Stimulated activated CD8-positive, alpha-beta memory T cell treated with anti-CD3 and anti-CD28 coated beads, Interleukin-15, amount 100 ng/mL, for 48 hours (primary cell): ENCODE data around the gene KLF6.
"Not testable (repeated sequence)": the region's sequence is repeated elsewhere in the genome, so short reads cannot be mapped to it uniquely, and the experiment has no call there.

Source experiments
- DNase-seq, 2 donors: peaks; one replicate each; pipeline ENCODE4 v3.0.0-alpha.2; 2020; ENCODE audit warnings: low read depth in 2 of 2

The KLF6 gene

DNA sequence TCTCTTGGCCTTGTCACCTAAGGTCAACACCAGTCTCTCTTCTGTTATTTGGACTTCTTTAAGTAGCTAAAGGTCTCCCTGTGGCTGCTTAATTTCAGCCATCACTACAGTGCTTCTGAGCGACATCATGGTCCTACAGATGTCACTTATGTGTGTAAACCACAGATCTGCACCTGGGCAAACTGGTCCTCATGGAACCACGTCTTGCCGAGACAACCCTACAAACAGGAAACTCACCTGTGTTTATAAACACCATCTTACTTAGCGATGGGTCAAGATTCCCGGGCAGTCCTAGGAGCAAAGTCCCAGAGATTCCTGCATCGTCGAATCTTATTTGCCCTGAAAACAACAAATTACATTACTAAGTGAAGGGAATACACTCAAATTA, 27.8 kb downstream of the KLF6 start:
- no peak for DNase-seq

- DNase-seq = no peak
These were observed 28.7 kb downstream of the KLF6 start for GRCh38 chr10:3756360-3756740.

DNA sequence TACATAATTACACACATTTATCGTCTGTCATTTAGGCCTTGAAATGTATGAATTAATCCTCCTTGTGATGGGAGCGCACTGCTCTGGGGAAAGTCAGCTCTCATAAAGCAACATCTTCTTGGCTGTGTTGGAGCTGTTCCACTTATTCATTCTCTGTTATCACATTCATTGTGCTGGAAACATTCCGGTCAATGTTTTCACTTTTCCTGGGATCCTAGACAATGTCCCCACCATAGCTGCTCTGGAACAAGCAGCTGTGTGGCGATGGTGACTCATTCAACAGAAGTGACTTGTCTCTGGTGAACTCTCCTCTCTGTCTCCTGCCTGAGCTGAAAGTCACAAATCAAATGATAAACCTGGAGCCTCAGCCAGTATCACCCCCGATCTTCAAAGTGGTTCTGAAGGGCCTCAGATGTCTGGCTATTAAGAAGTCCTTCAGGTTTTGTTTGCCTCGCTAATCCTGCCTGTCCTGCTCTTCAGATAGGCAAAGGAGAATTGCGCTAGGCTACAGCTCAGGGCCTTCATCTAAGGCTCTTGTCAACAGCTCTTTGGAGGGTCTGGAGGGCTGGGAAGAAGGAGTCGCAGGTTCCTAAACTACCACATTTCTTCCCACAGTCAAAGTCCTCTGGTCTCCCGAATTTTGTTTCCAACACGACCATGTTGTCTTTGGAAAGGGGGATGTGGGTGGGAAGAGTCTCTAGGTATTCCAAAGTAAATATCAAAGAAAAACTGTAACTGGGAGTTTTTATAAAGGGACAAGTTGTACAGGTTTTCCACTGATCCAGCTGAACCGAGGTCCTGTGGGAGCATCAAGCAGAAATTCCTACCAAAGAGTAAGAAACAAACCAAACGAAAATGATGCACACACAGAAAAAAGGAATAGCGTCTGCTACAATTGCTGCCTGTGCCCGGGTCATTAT, 29.3 kb downstream of the KLF6 start:
- no peak for DNase-seq

DNA sequence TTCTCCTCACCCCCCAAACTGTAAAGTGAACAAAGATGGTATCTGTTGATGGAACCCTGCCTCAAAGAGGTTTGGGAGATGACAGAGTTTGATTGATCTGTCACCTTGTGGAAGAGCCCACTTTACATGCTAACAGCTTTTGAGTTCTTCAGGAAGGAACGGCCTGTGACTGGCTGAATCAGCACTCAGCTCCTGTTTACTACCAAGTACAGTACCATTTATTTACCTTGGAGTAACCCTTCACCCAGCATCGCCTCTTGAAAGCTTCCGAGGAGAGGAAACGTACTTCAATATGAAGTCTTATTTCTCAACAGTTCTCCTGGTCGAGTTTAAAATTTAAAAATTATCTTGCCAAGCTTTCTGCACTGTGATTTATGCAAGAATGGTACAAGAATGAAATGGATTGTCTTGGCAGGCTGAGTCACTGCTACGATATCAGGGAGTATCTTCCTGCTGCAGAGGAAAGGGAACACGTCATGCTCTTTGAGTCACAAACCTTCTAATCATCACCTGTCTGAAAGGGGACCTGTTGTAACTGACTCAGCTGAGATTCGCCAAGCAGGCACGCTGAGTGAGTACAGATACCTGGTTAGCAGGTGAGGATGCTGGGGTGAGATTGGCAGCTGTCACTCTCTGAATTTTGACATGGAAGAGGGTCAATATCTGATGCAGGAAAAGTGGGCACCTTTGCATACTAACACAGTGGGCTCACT, 30.1 kb downstream of the KLF6 start:
- no peak for DNase-seq

- no peak for DNase-seq
These were observed 34.2 kb downstream of the KLF6 start for GRCh38 chr10:3750854-3751253.

- no peak for DNase-seq
These were observed 34.8 kb downstream of the KLF6 start for GRCh38 chr10:3750006-3750816.

- DNase-seq = no peak
These were observed 35.4 kb downstream of the KLF6 start for GRCh38 chr10:3749600-3749999.

GRCh38 chr10:3749011-3749410, 36.0 kb downstream of the KLF6 start:
- no peak for DNase-seq

- no peak for DNase-seq
These were observed 36.5 kb downstream of the KLF6 start for GRCh38 chr10:3748484-3748883.

DNA sequence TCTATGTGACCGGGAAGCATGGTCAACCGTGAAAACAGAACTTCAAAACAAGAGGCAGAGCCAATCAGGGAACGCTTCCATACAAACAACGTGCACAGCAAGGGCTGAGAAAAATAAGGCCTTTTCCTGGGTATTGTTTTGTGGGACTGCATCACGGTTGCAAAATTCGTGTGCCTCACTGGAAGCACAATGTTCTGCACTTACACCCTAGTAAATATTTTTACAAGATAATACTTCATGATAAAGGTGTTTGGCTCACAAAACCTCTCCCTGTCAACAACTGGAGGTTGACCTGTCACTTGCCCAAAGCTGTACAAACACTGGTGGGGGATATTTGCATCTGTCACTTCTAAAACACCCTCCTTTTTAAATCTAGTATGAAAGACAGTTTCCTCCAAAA, 37.0 kb downstream of the KLF6 start:
- DNase-seq = no peak

GRCh38 chr10:3747248-3747960, 37.6 kb downstream of the KLF6 start:
- no peak for DNase-seq

- DNase-seq = no peak
These were observed 38.4 kb downstream of the KLF6 start for GRCh38 chr10:3746634-3747033.

DNA sequence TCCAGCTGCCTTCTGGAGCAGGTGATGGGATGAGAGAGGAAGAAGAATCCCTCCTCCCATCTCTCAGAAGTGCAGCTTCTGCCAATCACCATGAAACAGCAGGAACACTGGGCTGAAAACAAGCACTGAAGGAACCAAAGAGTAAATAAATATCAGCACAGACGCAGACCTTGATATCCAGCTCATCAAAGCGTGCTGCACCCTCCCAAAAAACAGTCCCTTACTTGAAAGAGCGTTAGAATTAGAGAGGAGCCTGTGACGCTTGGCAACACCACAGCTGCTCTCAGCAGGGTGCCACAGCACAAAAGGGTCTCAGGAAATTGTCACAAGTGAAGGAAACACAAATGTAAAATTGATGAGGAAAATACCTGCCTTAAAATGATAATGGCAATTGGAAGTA, 39.5 kb downstream of the KLF6 start:
- no peak for DNase-seq

DNA sequence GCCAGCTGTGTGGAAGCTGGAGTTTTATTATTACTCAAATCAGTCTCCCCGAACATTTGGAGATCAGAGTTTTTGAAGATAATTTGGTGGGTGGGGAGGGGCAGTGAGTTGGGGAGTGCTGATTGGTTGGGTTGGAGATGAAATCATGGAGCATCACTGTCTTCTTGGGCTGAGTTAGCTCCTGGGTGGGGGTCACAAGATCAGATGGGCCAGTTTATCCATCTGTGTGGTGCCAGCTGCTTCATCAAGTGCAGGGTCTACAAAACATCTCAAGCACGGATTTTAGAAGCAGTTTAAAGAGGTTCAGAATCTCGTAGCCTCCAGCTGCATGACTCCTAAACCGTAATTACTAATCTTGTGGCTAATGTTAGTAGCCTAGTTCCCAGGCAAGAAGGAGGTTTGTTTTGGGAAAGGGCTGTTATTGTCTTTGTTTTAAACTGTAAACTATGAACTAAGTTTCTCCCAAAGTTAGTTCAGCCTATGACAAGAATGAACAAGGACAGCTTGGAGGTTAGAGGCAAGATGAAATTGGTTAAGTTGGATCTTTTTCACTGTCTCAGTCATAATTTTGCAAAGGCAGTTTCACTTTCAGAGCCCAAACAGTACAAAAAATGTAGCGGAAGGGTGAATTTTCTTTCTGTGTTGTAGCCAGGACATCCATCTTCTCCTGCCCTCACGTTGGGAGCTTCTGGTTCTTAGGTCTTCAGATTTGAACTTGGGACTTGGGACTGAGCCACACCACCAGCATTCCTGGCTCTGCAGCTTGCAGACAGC, 43.1 kb downstream of the KLF6 start:
- no peak for DNase-seq

- no peak for DNase-seq
These were observed 44.7 kb downstream of the KLF6 start for GRCh38 chr10:3740157-3740871.

- no peak for DNase-seq
These were observed 46.1 kb downstream of the KLF6 start for GRCh38 chr10:3738855-3739350.

GRCh38 chr10:3737864-3738263, 47.1 kb downstream of the KLF6 start:
- no peak for DNase-seq

GRCh38 chr10:3735175-3735574, 49.8 kb downstream of the KLF6 start:
- DNase-seq = no peak

DNA sequence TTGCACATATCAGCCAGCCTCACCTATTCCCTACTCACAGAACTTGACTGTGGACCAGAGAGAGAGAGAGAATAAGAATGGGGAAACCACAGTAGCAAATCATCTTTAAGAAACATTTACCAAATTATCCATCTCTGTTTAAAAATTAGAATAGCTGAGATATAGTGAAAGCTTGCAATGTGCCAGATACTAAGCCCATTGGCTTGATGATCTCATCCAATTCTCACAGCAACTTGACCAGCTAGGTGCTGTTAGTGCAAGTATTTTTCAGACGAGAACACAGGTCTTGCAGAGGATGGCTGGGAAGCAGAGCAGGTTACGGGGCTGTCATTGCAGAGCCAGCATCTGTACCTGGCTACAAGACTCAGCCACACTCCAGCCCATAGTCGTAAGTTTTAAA, 50.9 kb downstream of the KLF6 start:
- DNase-seq = no peak

DNA sequence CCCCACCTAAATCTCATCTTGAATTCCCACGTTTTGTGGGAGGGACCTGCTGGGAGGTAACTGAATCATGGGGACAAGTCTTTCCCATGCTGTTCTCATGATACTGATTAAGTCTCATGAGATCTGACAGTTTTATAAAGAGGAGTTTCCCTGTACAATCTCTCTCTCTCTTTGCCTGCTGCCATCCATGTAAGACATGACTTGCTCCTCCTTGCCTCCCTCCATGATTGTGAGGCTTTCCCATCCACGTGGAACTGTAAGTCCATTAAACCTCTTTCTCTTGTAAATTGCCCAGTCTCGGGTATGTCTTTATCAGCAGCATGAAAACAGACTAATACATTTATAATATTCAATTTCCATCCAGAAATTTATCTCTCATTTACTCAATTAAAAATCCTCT, 52.8 kb downstream of the KLF6 start:
- not testable (repeated sequence) for DNase-seq
